Endometrial microvascular endothelial cells (primary cell): ENCODE results near the gene DNAH1. TPM values are rescaled to one million over a fixed set of nuclear protein-coding genes. Genes with fewer than 3 reads are reported as not detected.

Source experiments
- in situ Hi-C: cut with HindIII; loops from 2 replicates; pipeline ENCODE4 v1.10.0; 2017; ENCODE audit warnings: low sequenced_read_pairs, low pct_unique_long_range_greater_than_20kb; ENCODE audit errors: inconsistent ontology term
- total RNA-seq: library from RNA; depleted of rRNA; stranded (reverse); fragments of >200 nt; gene quantifications from one replicate; pipeline ENCODE4 v1.2.3, GENCODE V29; 2015; ENCODE audit errors: inconsistent ontology term

The DNAH1 gene
- total RNA-seq, 1 donor from 2014 or later: 2.1 TPM

DNA sequence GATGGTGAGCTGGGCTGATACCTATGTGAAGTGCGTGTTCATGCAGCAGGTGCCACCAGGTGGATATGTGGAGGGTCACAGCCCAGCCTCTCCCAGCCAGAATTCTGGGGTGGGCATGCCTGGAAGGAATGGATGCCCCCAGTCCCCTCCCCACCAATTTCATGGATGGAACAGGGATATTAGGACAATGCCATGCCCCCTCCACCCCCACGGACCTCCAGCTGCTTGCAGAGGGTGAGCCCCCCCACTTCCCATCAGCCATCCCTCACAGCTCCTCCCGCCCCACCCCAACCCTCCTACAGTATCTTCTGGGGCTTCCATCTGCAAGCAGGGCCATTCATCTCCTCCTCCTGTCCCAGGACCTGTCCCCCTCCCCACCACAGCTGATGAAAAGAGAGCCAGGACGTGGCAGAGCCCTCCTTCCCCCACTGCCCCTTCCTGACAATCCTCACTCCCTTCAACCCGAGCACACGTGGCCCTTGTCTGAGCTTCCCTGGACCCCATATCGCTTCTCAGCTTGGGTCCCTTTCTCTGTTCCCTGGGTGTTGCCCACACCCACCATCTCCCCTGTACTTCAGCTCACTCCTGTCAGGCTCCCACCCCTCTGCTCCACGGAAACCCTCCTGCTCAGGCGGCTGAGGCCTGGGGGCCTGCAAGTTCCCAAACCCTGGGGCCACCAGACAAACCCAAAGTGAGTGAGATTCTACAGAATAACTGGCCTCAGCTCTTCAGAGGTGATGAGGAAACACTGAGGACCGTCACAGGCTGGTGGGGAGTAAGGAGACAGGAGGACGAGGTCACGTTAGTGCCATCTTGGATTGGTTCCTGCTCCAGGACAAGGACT, 131.6 kb downstream of the DNAH1 start:
- in situ Hi-C loops: no loop called here

Other genes with a start within 250 kb of the DNAH1 start
- gene POC1A, start 161.9 kb upstream of the DNAH1 start, total RNA-seq: 12.6 TPM
- 61.7 TPM for gene ALAS1, start 118.2 kb upstream of the DNAH1 start, total RNA-seq
- not detected for gene TLR9, start 90.7 kb upstream of the DNAH1 start, total RNA-seq
- gene TWF2, start 77.2 kb upstream of the DNAH1 start, total RNA-seq: 185 TPM
- 15.2 TPM for gene PPM1M, start 70.6 kb upstream of the DNAH1 start, total RNA-seq
- 60.1 TPM for gene WDR82, start 37.7 kb upstream of the DNAH1 start, total RNA-seq
- gene GLYCTK, start 28.5 kb upstream of the DNAH1 start, total RNA-seq: 22.5 TPM
- gene BAP1, start 93.7 kb downstream of the DNAH1 start, total RNA-seq: 92.5 TPM
- 3.6 TPM for gene PHF7, start 94.3 kb downstream of the DNAH1 start, total RNA-seq
- 2.2 TPM for gene SEMA3G, start 128.8 kb downstream of the DNAH1 start, total RNA-seq
- gene TNNC1, start 137.7 kb downstream of the DNAH1 start, total RNA-seq: not detected
- 30.7 TPM for gene NISCH, start 139.3 kb downstream of the DNAH1 start, total RNA-seq
- 259 TPM for gene STAB1, start 179.0 kb downstream of the DNAH1 start, total RNA-seq
- 70.2 TPM for gene NT5DC2, start 217.5 kb downstream of the DNAH1 start, total RNA-seq
- 0.84 TPM for gene UQCC5, start 220.3 kb downstream of the DNAH1 start, total RNA-seq